ENCODE measurements around the gene CADPS2. TPM values are rescaled to one million over a fixed set of nuclear protein-coding genes. Genes with fewer than 3 reads are reported as not detected.

Gene CADPS2
- total and polyA plus RNA-seq, 2 donors (not counting 3 experiments of a cell fraction or from before 2014, with no cell fraction given) = 9.5 to 22.6 TPM

DNA sequence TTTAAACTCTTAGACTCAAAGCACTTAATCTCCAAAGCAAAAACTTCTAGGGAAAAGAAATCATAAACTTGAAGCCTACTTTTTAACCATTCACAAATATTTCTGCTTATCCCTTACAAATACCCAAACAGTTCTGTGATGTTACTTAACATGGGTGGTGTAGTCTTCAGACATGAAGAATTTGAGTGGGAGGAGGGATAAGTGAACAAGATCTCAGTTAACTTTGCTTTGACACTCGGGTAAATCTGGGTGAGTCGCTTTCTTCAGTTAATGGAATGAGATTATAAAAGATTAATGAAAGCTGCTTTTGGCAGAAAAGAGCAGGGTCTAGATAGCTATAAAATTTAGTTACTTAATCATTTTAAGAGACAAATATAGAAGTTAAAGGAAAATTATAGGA is 234.8 kb downstream of the CADPS2 start:
- Histone ChIP-seq H3K9me1 (replicated peaks; ENCODE audit: control insufficient read depth, extremely low read depth, insufficient read depth, low read length) (no peaks in the 10 kb centered on the region), H3K9ac (replicated peaks; ENCODE audit: extremely low read depth, insufficient read depth, low read length) (no peak overlapping the region), H3K27ac (ENCODE audit: insufficient read depth, low read depth, low read length) (no peak overlapping the region), H3K4me2 (ENCODE audit: insufficient read depth, low read length) (no peak overlapping the region), H3K4me1 (ENCODE audit: control insufficient read depth, extremely low read depth, insufficient read depth, low read length) (peaks cover 13% of the 10 kb centered on the region), H3K9me3 (replicated peaks; ENCODE audit: control insufficient read depth, insufficient read depth, low read length) (no peaks in the 10 kb centered on the region), H3K79me2 (ENCODE audit: control insufficient read depth, insufficient read depth, low read length) (no peaks in the 10 kb centered on the region), H3K27me3 (ENCODE audit: control insufficient read depth in 2 of 2, insufficient read depth in 2 of 2, low read length in 2 of 2) (no peaks in the 10 kb centered on the region), H3K4me3 (replicated peaks in 1 of 3; ENCODE audit: insufficient read depth in 1 of 3, low read depth in 1 of 3, low read length in 3 of 3) (no peak overlapping the region), H4K20me1 (replicated peaks; ENCODE audit: control insufficient read depth, extremely low read depth, insufficient read depth, low read length) (no peaks in the 10 kb centered on the region), H3K36me3 (ENCODE audit: control insufficient read depth in 2 of 2, extremely low read depth in 1 of 2, insufficient read depth in 2 of 2, low read length in 2 of 2) (no peaks in the 10 kb centered on the region), H2AFZ (ENCODE audit: low read depth, low read length) (no peak overlapping the region)
- CTCF ChIA-PET = no interaction called here
- intact Hi-C loops (cut with micrococcal nuclease) = loop anchor here (10.0 kb wide), 1 partner anchor 233 kb away; the partner anchor contains the start of gene CADPS2
- FAIRE-seq = no peak
- no peak for TF ChIP-seq MYC (IDR thresholded peaks at IDR 0.05; ENCODE audit: low read depth, low read length)
- TF ChIP-seq POLR2A (IDR thresholded peaks at IDR 0.05; ENCODE audit: low read depth, low read length) = no peak
- no peak for TF ChIP-seq FOS (IDR thresholded peaks at IDR 0.05; ENCODE audit: borderline replicate concordance, insufficient read depth, low read length)
- no peak for TF ChIP-seq EZH2 (IDR thresholded peaks at IDR 0.05; ENCODE audit: borderline replicate concordance, low read depth, low read length, severe bottlenecking)
- TF ChIP-seq, protein P1, sequence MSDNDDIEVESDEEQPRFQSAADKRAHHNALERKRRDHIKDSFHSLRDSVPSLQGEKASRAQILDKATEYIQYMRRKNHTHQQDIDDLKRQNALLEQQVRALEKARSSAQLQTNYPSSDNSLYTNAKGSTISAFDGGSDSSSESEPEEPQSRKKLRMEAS (IDR thresholded peaks at IDR 0.05; ENCODE audit: insufficient read depth, insufficient read length) = no peak
- TF ChIP-seq JUN (IDR thresholded peaks at IDR 0.05; ENCODE audit: borderline replicate concordance, insufficient read depth, insufficient read length, low read depth) = no peak
- no peak for TF ChIP-seq GATA2 (IDR thresholded peaks at IDR 0.05; ENCODE audit: insufficient read depth, insufficient read length, low read depth, low read length)
- TF ChIP-seq, protein P2, sequence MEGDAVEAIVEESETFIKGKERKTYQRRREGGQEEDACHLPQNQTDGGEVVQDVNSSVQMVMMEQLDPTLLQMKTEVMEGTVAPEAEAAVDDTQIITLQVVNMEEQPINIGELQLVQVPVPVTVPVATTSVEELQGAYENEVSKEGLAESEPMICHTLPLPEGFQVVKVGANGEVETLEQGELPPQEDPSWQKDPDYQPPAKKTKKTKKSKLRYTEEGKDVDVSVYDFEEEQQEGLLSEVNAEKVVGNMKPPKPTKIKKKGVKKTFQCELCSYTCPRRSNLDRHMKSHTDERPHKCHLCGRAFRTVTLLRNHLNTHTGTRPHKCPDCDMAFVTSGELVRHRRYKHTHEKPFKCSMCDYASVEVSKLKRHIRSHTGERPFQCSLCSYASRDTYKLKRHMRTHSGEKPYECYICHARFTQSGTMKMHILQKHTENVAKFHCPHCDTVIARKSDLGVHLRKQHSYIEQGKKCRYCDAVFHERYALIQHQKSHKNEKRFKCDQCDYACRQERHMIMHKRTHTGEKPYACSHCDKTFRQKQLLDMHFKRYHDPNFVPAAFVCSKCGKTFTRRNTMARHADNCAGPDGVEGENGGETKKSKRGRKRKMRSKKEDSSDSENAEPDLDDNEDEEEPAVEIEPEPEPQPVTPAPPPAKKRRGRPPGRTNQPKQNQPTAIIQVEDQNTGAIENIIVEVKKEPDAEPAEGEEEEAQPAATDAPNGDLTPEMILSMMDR (IDR thresholded peaks at IDR 0.05; ENCODE audit: extremely low read depth in 1 of 2, insufficient read depth in 1 of 2, low read depth in 1 of 2, low read length in 2 of 2) = no peak
- TF ChIP-seq POLR2AphosphoS5 (IDR thresholded peaks at IDR 0.05; ENCODE audit: insufficient read depth, low read depth, low read length) = no peak
- no TSS peak for BruUV-seq (replicated peaks)
- dilution Hi-C loops (cut with MboI; ENCODE audit: extremely low pct_ligation_motif_present, low sequenced_read_pairs) = no loop called here
- DNase-seq (ENCODE audit: low read depth, low spot score) = no peak
- POLR2A ChIA-PET = no interaction called here
